Measurements from ENCODE around the gene BOLL.

The BOLL gene

DNA sequence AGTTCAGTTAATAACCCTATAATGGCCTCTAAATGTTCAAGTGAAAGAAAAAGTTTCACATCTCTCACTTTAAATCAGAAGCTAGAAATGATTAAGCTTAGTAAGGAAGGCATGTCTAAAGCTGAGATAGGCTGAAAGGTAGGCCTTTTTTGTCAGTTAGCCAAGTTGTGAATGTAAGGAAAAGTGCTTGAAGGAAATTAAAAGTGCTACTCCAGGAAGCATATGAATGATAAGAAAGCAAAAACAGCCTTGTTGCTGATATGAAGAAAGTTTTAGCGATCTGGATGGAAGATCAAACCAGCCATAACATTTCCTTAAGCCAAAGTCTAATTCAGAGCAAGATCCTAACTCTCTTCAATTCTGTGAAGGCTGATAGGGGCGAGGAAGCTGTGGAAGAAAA is 29.4 kb upstream of the BOLL start:
- no peak overlapping the region for H3K4me3 ChIP-seq (replicated peaks; ENCODE audit: low read depth, low read length)
- DNase-seq (ENCODE audit: extremely low read depth, low read depth) = no peak
- no peak for TF ChIP-seq CTCF (IDR thresholded peaks at IDR 0.05; ENCODE audit: low read depth, low read length, missing control alignments)

GRCh38 chr2:197813093-197813787 is 28.1 kb upstream of the BOLL start:
- DNase-seq (ENCODE audit: extremely low read depth, low read depth) = no peak
- TF ChIP-seq CTCF (IDR thresholded peaks at IDR 0.05; ENCODE audit: low read depth, low read length, missing control alignments) = peak; percentile 70

GRCh38 chr2:197810491-197810890 is 25.4 kb upstream of the BOLL start:
- no peak overlapping the region for H3K4me3 ChIP-seq (replicated peaks; ENCODE audit: low read depth, low read length)
- TF ChIP-seq CTCF (IDR thresholded peaks at IDR 0.05; ENCODE audit: low read depth, low read length, missing control alignments) = no peak
- DNase-seq (ENCODE audit: extremely low read depth, low read depth) = no peak

More at GRCh38 chr2:197813093-197813787, 28.1 kb upstream of the BOLL start:
- H3K4me3 ChIP-seq (replicated peaks; ENCODE audit: low read depth, low read length) = no peak overlapping the region

- H3K4me3 ChIP-seq (replicated peaks; ENCODE audit: low read depth, low read length) = no peak overlapping the region
- no peak for DNase-seq (ENCODE audit: extremely low read depth, low read depth)
Observed at GRCh38 chr2:197810016-197810415, 24.9 kb upstream of the BOLL start.

GRCh38 chr2:197809064-197809463 is 23.9 kb upstream of the BOLL start:
- no peak for TF ChIP-seq CTCF (IDR thresholded peaks at IDR 0.05; ENCODE audit: low read depth, low read length, missing control alignments)
- DNase-seq (ENCODE audit: extremely low read depth, low read depth) = no peak
- H3K4me3 ChIP-seq (replicated peaks; ENCODE audit: low read depth, low read length) = no peak overlapping the region

More at GRCh38 chr2:197810016-197810415, 24.9 kb upstream of the BOLL start:
- no peak for TF ChIP-seq CTCF (IDR thresholded peaks at IDR 0.05; ENCODE audit: low read depth, low read length, missing control alignments)

DNA sequence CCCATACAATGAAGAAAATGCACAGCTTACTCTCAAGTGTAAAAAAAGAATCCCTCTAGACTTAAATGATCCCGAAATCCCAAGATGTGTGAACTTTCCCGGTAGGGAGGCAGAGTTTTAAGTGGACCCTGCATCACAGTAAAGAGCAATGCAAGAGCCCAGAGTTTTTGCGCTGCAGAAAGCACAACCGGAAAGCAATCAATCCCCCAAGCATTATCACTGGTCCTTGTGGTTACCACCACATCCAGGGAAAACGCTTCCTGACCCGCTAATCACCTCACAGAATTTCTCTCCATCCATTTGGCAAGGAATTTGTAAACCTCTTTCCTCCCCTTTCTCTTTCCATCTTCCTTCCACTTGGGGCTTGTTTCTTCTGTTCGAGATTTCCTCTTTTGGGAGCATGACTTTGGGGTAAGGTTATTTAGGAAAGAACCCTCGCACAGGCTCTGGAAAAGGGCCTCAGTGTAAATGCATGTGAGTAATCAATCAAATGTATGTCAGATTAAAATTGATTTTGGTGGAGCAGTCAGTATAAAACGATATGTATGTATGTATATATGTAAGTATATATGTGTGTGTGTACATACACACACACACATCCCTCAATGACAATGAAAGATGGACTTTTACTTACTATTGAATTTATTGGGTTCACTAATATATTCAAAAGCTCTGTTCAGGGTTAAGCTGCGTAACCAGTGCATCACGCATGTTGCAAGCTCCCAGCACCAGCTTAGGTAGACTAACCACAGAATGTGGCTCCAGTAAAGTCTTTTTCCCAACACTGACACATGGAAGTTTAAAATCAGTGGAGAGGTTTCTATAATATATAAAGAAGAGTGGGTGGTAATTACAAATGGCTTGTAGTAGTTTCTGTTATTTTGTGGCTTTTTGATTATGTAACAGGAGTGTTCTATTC is 20.9 kb upstream of the BOLL start:
- no peak for DNase-seq (ENCODE audit: extremely low read depth, low read depth)
- no peak overlapping the region for H3K4me3 ChIP-seq (replicated peaks; ENCODE audit: low read depth, low read length)
- TF ChIP-seq CTCF (IDR thresholded peaks at IDR 0.05; ENCODE audit: low read depth, low read length, missing control alignments) = no peak

Data from HFF-Myc (cell line).